NCI-H2227 (cell line): Measurements from ENCODE around the gene ACP3.
"Not testable (repeated sequence)": the region's sequence is repeated elsewhere in the genome, so short reads cannot be mapped to it uniquely, and the experiment has no call there.

ENCODE experiments used
- DNase-seq: peaks from one replicate; lab custom pipeline; 2025; ENCODE audit not compliant: unreplicated experiment; lab: John Stamatoyannopoulos, UW

ACP3 gene

DNA sequence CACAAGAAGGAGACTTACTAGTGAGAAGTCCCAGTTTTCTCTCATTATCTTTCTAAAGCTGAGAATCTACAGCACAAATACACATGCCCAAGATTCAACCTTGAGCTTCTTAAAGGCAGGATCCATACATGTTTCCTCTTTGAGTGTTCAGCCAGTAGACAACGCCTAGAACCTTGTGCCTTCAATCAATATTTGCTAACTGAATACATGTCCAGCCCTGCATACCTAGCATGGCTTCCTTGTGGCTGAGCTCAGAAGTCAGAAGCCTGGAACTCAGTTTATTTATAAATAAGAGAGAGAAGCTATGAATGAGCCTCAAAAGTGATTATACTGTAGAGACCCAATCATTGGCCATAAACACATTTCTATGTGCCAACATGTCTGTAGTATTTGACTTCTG, 43.5 kb downstream of the ACP3 start:
- DNase-seq = no peak

DNA sequence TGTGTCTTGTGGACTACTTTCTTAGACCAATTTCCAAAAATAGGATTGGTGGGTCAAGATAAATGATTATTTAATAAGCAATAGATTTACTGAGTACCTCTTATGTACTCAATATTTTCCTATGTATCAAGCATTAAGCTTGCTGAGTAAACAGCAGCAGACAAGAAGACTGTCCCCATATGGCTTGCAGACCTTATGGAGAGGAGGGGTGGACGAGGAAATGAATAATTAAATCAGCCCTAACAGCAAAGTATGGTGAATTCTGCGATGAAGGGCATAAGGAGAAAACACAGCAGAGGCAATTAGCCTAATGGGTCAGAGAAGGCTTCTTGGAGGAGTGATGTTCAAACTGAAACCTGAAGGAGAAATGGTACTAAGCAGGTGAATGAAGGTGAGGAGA, 45.1 kb downstream of the ACP3 start:
- no peak for DNase-seq

DNA sequence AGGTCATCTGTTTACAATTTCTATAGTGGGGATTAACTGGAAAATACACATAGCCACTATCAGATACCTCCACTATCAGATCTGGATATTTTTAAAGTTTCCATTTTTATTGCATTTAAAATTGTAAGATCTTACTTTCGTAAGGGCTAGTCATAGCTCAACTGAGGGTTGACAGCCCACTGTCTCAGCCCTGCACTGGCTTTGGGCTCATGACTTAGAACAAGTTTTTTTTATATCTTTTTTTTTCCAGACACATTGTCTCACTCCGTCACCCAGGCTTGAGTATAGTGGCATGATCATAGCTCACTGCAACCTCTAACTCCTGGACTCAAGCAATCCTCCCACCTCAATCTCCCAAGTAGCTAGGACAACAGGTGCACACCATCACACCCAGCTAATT, 51.3 kb downstream of the ACP3 start:
- no peak for DNase-seq

DNA sequence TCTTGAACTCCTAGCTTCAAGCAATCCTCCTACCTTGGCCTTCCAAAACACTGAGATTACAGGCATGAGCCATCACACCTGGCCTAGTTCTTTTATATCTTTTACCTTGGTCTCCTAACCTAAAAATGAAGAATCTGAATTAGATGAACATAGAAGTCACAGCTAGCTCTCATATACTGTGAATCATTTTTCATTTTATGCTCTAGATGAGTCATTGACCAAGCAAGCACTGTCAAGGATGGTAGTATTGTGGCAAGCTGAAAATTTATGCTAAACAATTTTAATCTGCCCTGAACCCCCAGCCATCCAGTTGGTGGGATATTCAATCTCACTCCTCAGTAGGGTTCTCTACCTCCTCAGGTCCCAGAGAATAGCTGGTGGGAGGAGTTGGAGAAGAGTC, 51.8 kb downstream of the ACP3 start:
- DNase-seq = no peak

DNA sequence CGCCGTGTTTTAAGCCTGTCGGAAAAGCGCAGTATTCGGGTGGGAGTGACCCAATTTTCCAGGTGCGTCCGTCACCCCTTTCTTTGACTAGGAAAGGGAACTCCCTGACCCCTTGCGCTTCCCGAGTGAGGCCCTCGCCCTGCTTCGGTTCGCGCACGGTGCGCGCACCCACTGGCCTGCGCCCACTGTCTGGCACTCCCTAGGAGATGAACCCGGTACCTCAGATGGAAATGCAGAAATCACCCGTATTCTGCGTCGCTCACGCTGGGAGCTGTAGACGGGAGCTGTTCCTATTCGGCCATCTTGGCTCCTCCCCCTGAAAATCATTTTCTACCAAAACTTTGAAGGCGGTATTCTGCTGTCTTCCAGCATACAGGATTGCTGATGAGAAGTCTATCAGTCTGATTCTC, 59.7 kb downstream of the ACP3 start:
- peak; percentile 22 for DNase-seq

DNA sequence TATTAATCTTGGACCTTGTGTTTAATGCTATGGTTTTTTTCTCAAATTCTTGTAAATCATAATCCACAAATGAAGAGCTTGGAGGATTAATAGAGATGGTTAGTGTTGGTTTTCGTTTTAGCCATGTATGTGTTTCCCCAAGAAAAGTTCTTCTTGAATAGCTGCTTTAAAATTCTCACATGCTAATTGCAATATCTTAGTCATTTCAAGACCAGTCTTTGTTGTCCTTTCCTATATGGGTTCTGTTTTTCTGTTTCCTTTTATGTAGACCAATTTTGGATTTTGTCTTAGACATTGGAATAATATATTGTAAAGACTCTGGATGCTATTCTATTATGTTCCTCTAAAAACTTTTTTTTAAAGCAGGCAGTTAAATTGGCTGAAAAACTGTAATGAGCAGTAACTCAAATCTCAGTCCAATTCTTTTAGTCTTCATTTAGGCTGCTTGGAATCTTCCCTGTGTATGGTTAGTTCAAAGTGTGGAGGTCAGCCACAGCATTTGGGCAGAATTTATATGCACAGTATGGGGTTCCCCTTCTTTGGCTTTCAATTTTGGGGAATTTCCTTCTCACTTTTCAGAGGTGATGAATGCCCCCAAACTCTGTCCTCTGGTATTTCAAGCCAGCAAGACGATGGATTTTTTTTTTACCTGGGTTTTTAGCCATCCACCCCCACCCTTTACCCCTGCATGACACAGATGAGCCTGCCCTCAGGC, 61.0 kb downstream of the ACP3 start:
- DNase-seq = no peak

DNA sequence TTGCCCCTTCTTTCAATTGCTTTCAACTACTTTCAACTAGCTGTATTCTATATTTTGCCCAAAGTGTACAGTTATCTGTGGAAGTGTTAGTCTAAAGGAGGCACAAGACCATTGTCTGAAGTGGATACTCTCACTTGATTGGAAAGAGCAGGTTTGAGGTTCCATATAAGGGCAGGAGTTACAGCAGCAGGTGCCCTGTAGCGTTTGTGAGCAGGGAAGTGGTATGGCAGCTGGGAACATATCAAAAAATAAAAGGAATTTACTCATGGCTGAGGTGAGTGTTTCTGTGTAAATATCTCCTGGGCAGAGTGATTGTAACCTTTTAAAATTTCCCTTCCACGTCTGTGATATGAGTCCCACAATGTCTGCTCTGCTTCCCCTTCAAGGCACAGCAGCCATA, 61.6 kb downstream of the ACP3 start:
- DNase-seq = no peak

DNA sequence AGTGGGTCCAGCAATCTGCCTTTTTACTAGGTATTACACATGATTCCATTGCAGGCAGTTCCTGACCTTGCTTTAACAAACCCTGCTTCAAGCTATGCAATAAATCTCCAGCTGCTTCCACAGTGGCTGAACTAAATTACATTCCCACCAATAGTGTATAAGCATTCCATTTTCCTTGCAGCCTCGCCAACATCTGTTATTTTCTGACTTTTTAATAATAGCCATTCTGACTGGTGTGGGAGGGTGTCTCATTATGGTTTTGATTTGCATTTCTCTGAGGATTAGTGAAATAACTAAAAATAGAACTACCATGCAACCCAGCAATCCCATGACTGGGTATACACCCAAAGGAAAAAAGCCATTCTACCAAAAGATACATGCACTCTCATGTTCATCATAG, 63.7 kb downstream of the ACP3 start:
- DNase-seq = no peak

DNA sequence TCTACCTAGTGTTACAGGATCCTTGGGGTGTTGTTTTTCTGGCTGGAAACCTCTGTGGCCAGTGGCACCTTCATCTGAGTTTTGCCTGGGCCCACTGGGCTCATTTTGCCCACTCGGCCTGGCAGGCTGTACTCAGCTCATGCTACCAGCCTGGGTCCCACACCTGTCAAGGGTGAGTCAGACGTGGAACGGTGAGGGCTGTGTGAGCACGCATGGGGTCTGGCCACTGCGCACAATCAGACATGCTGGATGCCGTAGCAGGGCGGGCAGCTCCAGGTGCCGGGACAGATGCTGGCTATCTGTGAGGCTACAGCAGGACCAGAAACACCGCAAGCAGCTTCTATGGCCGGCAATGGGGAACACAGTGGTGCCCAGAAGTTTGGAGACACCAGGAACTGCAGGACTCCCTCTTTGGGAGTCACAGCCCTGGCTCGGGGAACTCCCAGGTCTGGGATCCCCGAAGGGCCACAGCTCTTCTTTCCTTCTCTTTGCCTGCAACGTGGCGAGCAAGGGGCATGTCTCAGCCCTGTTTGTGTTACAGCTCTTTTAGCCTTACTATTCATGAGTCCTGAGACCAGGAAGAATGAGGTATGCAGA, 64.2 kb downstream of the ACP3 start:
- no peak for DNase-seq

DNA sequence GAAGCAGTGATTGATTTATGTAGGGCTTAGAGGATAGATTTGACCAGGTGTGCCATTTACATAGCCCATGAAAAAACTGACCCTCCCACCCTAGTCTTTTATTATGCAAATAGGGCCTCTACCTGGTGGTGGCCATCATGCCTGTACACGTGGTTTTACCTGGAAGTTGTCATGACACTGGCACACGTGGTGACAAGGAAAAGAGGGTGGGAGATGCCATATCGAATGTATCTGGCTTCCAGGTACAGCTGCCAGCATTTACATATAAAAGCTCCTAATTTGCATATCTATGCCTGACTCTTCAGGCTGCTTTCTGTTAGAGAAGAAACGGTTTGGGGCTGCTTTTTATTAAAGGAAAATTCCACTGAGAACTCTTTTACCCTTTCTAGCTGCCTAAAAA, 65.1 kb downstream of the ACP3 start:
- DNase-seq = no peak

DNA sequence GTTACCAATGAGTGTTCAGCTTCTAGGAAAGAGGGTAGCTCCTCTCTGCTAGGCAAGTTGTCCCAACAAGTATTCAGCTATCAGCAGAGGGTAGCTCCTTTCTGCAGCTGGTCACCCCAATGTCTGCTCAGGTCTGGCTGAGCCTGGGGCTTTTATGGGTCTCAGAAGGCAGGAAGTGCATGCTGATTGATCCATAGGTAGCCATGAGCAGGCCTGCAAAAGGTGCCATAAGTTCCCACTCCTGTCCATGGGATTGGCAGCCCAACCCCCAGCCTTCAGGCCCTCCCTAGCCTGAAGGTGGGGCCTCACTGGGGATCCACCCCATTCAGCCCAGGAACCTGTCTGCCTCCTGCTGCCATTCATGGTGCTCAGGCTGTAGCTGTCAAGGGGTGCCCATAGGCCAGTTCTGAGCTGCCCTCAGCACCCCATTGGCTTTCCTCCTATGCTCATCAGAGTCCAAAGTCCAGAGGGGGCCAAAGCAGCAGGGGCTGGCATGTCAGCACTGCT, 65.5 kb downstream of the ACP3 start:
- DNase-seq = no peak

DNA sequence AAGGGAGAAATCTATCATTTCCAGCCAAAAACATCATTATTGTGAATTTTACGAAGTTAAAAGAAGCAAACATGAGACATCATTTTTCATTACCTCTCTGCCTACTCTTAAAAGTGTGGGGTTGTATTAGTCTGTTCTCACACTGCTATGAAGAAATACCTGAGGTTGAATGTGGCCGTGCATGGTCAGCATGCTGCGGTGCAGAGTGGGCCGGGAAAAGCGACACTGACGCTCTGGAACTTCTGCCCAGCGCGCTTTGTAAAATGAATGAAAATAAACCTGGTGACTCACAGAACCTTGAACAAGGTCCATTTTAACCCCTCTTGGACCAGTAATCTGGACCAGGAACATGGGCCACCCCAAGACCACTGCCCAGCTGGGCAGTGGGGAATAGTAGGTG, 69.1 kb downstream of the ACP3 start:
- DNase-seq = no peak

DNA sequence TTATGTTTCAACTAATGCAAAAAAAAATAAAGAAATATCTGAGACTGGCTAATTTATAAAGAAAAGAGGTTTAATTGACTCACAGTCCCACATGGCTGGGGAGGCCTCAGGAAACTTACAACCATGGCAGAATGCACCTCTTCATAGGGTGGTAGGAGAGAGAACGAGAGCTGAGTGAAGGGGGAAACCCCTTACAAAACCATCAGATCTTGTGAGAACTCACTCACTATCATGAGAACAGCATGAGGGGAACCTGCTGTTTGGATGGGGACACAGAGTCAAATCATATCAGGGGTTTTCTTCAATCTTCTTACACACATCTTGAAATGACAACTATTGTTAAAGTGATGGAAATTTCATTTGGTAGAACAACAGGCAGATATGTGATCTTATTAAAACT, 75.5 kb downstream of the ACP3 start:
- DNase-seq = not testable (repeated sequence)

DNA sequence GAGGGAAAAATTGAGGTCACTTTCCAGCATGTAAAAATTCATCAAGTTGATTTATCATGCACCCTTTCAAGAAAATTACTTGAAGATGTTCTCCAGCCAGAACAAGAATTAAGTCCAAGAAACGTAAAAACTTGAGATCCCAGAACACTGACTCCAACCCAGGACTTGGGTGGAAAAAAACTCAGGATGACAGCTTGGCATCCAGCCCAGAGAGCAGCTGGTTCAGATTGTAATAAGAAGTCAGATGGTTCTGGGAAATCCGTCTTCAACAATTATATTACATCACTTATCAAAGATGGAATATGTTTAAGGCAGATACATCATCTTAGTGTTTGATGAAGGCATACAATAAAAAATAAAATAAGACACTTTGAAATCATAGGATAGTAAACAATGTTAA, 77.1 kb downstream of the ACP3 start:
- no peak for DNase-seq

DNA sequence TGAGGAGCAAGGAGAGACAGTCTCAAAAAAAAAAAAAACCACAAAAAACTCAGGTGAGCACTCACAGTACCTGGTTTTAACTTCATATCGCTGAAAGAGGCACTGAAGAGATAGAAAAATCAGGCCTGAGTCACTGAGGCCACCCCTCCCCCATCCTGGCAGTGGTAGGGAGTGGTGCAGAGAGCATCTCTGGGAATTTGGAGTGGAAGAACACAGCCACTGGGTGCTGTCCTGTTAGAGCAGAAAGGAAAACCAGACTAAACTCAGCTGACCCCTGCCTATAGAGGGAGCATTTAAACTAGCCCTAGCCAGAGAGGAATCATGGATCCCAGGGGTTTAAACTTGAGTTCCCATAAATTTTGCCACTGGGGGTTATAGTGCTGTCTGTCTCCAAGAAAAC, 77.9 kb downstream of the ACP3 start:
- DNase-seq = no peak

DNA sequence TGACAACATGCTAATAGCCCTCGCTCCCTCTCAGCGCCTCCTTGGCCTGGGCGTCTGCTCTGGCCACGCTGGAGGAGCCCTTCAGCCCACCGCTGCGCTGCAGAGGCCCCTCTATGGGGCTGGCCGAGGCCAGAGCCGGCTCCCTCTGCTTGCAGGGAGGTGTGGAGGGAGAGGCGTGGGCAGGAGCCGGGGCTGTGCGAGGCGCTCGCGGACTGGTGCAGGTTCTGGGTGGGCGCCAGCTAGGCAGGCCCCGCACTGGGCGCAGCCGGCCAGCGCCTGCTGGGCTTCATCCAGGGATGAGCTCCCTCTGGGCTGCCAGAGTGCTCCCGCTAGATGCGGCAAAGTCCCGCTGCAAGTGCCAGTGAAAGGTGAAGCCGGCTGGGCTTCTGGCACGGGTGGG, 79.0 kb downstream of the ACP3 start:
- DNase-seq = no peak

DNA sequence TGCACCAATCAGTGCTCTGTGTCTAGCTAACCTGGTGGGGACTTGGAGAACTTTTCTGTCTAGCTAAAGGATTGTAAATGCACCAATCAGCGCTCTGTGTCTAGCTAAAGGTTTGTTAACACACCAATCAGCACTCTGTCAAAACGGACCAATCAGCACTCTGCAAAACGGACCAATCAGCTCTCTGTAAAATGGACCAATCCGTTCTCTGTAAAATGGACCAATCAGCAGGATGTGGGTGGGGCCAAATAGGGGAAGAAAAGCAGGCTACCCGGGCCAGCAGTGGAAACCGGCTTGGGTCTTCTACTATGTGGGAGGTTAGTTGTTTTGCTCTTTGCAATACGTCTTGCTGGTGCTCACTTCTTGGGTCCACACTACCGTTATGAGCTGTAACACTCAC, 79.6 kb downstream of the ACP3 start:
- not testable (repeated sequence) for DNase-seq

DNA sequence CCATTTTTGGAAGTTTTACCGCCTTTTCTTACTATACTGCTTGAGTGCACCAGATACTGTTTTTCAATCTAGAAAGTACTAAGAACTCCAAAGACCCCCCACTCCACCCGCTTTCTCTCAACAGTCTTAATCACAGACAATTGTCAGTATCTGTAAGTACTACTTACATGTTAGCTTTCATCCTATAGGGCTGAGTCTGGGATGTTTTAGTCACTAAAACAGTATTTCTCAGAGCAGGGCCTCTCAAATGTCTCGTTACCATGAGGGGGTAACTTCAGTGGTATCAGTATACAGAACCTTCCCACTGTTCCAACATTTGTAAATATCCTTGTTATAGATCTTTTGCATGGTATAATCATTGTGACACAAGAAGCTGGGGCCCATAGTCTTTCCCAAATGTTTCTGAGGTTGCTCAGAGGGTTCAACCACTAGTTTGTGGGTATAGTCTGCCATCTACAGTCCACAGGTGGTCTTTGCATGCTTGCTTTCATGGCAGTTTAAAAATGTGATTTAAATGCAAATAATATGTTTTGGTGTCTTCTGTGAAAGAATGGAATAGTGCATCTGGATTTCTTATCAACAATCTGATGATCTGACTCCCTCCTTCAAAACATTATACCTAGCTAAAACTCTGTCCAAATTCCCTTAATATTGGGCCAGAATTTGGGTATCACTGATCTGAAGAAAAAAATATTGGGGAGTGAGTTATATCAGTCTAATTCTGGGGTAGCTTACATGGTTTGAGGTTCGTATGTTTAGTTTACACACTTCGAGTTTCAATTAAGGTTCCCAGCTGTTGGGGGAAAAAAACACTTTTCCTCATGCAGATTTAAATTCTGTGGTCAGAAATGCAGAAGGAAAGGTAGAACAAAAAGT, 82.1 kb downstream of the ACP3 start:
- DNase-seq = peak; percentile 43

DNA sequence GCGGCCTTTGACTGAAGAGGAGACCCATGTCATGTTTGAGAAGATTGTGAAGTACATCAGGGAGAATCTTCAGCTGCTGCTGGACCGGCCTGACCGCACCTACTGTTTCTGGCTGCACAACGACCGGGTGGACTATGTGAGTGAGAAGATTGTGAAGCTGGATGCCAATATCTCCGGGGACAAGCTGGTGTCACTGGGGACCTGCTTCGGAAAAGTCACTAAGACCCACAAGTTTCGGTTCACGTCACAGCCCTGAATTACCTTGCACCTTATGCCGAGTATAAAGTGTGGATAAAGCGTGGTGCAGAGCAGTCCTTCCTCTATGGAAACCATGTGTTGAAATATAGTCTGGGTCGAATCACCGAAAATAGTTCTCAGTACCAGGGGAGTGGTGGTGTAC, 84.0 kb downstream of the ACP3 start:
- no peak for DNase-seq

DNA sequence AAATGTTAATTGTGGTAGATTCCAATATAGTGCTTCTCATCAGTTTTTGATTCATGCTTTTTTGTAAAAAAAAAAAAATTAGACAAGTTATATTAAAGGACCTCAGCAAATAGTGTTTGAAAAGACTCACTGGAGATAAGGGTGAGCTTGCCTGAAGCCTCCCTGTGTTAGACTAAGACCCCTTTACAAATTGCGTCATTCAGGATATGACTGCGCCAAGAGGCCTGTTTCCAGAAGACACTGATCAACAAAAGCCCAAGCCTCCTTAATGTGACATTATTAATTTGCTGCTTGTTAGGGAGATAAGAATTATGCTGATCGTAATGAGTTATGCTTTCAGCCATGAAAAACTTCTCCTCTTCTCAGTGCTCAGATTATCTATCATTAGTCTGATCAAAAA, 87.1 kb downstream of the ACP3 start:
- DNase-seq = no peak

DNA sequence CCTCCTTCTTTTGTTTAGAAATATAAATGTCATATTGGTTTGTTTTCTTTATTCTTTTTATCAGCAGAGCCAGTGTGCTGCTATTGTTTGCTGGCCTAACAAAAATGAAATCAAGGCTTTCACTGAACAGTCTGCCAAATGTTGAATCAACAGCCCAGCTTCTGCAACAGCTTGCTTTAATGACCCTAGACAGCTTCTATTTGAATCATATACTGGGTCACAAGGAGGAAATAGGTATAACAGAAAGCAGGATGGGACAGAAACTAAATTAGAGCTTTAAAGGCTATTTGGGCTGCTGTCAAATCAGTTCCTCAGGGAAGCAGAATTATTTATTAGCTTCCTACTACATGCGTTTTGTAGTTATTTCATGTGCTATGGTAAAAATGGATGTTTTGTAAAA, 88.0 kb downstream of the ACP3 start:
- DNase-seq = no peak
